ENCODE results near the gene KLF7. TPM values are rescaled to one million over a fixed set of nuclear protein-coding genes. Genes with fewer than 3 reads are reported as not detected.
A peak's percentile ranks its signal among the peaks of the same experiment; 100 is the strongest.

Gene KLF7
- total RNA-seq, 1 donor from 2014 or later: 35.8 TPM

GRCh38 chr2:207150284-207150683 is 15.5 kb downstream of the KLF7 start:
- no peak for TF ChIP-seq POLR2AphosphoS5 (IDR thresholded peaks at IDR 0.05; ENCODE audit: insufficient read depth in 1 of 2, low read depth in 1 of 2)
- TF ChIP-seq CTCF (IDR thresholded peaks at IDR 0.05): no peak
- TF ChIP-seq POLR2A (IDR thresholded peaks at IDR 0.05): no peak
- Histone ChIP-seq H3K4me1 (peaks cover 82% of the 10 kb centered on the region), H3K27me3 (no peaks in the 10 kb centered on the region), H3K9me3 (no peaks in the 10 kb centered on the region), H3K27ac (peak overlapping the region; percentile 49), H3K36me3 (no peaks in the 10 kb centered on the region), H3K4me3 (no peak overlapping the region)
- intact Hi-C loops (cut with DNase I): no loop called here
- no peak for DNase-seq (ENCODE audit: extremely low spot score in 2 of 2)

GRCh38 chr2:207149249-207150213 is 16.2 kb downstream of the KLF7 start:
- intact Hi-C loops (cut with DNase I): no loop called here
- H3K9me3 ChIP-seq: no peaks in the 10 kb centered on the region
- H3K27ac ChIP-seq: peak overlapping the region; percentile 57
- no peak for DNase-seq (ENCODE audit: extremely low spot score in 2 of 2)
- peaks cover 80% of the 10 kb centered on the region for H3K4me1 ChIP-seq
- no peaks in the 10 kb centered on the region for H3K36me3 ChIP-seq
- TF ChIP-seq POLR2A (IDR thresholded peaks at IDR 0.05) (no peak), POLR2AphosphoS5 (IDR thresholded peaks at IDR 0.05; ENCODE audit: insufficient read depth in 1 of 2, low read depth in 1 of 2) (no peak), CTCF (IDR thresholded peaks at IDR 0.05) (no peak)
- H3K27me3 ChIP-seq: no peaks in the 10 kb centered on the region
- no peak overlapping the region for H3K4me3 ChIP-seq

GRCh38 chr2:207148020-207148419 is 17.7 kb downstream of the KLF7 start:
- peaks cover 76% of the 10 kb centered on the region for H3K4me1 ChIP-seq

GRCh38 chr2:207144173-207144785 is 21.5 kb downstream of the KLF7 start:
- Histone ChIP-seq H3K36me3 (no peaks in the 10 kb centered on the region), H3K4me1 (peaks cover 83% of the 10 kb centered on the region), H3K27me3 (no peaks in the 10 kb centered on the region), H3K9me3 (no peaks in the 10 kb centered on the region), H3K27ac (peak overlapping the region; percentile 83), H3K4me3 (no peak overlapping the region)
- intact Hi-C loops (cut with DNase I): no loop called here
- no peak for TF ChIP-seq CTCF (IDR thresholded peaks at IDR 0.05)
- TF ChIP-seq POLR2AphosphoS5 (IDR thresholded peaks at IDR 0.05; ENCODE audit: insufficient read depth in 1 of 2, low read depth in 1 of 2): no peak
- no peak for TF ChIP-seq POLR2A (IDR thresholded peaks at IDR 0.05)
- DNase-seq (ENCODE audit: extremely low spot score in 2 of 2): no peak

More at GRCh38 chr2:207148020-207148419, 17.7 kb downstream of the KLF7 start:
- Histone ChIP-seq H3K36me3 (no peaks in the 10 kb centered on the region), H3K27ac (no peak overlapping the region), H3K27me3 (no peaks in the 10 kb centered on the region), H3K9me3 (no peaks in the 10 kb centered on the region), H3K4me3 (no peak overlapping the region)
- intact Hi-C loops (cut with DNase I): no loop called here
- DNase-seq (ENCODE audit: extremely low spot score in 2 of 2): no peak
- TF ChIP-seq POLR2A (IDR thresholded peaks at IDR 0.05): no peak
- no peak for TF ChIP-seq POLR2AphosphoS5 (IDR thresholded peaks at IDR 0.05; ENCODE audit: insufficient read depth in 1 of 2, low read depth in 1 of 2)
- TF ChIP-seq CTCF (IDR thresholded peaks at IDR 0.05): no peak
